Camera-type eye (tissue), 1 donor: Measurements from ENCODE around the gene CCDC142. TPM values are rescaled to one million over a fixed set of nuclear protein-coding genes. Genes with fewer than 3 reads are reported as not detected.

Source experiments
- total RNA-seq: library from RNA; depleted of rRNA; stranded (reverse); fragments of >200 nt; gene quantifications from one replicate; pipeline ENCODE4 v1.2.3, GENCODE V29; 2014

The CCDC142 gene, protein sequence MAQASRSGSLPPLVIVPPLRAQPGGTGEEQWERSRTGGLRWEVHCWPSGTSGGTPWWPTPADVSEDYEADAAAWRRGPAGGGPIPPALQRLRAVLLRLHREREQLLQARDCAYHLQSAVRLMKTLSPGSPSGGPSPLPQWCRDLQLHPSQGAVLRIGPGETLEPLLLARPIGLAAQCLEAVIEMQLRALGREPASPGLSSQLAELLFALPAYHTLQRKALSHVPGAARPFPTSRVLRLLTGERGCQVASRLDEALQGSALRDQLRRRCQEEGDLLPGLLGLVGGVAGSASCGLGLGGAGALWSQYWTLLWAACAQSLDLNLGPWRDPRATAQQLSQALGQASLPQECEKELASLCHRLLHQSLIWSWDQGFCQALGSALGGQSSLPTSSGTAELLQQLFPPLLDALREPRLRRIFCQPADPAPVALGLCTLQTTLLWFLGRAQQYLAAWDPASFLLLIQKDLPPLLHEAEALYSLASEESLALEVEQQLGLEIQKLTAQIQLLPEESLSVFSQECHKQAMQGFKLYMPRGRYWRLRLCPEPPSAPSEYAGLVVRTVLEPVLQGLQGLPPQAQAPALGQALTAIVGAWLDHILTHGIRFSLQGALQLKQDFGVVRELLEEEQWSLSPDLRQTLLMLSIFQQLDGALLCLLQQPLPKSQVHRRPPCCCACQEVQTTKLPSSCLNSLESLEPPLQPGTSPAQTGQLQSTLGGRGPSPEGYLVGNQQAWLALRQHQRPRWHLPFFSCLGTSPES
- 36.7 TPM for total RNA-seq

GRCh38 chr2:74482801-74483674 lies at the start of gene CCDC142, which contains the start of gene TTC31:
CCDC142 (minus strand) TSS chr2:74482998; CDS start chr2:74482837, 161 bp downstream.
TTC31 (plus strand) TSS chr2:74483081; CDS start chr2:74483096, 15 bp downstream.

DNA sequence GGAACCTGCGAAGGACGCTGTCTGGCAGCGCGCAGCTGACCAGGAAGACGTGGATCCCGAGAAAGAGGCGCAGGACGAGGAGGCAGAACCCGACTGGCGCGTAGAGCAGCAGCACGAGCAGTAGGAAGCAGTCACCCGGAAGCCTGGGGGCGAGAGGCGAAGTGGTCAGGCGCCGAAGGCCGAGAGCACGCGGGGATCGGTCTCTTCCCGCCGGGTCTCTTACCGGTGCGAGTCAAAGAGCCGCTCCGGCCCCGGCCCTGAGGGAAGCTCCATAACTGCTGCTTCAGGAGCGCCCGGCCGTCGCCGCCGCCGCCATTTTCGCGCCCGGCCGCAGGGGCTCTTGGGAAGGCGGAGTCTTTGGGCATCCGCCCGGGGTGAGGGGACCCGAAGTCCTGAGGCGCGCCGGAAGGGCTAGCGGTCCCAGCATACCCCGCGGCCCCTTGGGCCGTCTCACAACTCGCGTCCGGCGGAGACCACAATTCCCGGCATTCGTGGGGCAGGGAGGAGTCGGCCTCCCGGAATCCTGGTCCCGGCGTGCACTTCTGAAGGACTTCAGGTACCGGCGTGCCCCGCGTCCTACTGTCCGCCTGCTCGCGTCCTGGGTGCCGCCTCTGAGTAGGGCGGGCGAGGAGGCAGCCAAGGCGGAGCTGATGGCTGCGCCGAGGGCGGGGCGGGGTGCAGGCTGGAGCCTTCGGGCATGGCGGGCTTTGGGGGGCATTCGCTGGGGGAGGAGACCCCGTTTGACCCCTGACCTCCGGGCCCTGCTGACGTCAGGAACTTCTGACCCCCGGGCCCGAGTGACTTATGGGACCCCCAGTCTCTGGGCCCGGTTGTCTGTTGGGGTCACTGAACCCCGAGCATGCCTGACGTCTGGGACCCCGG lies 46.8 kb upstream of the CCDC142 start, which contains the start of the genes AUP1 and HTRA2:
TSS of gene AUP1 (minus strand) at position 350 of the 882 bp plus-strand sequence. CDS start at position 273, 77 bp downstream.
TSS of gene HTRA2 (plus strand) at position 577 of the 882 bp plus-strand sequence. CDS start at position 651, 74 bp downstream.

DNA sequence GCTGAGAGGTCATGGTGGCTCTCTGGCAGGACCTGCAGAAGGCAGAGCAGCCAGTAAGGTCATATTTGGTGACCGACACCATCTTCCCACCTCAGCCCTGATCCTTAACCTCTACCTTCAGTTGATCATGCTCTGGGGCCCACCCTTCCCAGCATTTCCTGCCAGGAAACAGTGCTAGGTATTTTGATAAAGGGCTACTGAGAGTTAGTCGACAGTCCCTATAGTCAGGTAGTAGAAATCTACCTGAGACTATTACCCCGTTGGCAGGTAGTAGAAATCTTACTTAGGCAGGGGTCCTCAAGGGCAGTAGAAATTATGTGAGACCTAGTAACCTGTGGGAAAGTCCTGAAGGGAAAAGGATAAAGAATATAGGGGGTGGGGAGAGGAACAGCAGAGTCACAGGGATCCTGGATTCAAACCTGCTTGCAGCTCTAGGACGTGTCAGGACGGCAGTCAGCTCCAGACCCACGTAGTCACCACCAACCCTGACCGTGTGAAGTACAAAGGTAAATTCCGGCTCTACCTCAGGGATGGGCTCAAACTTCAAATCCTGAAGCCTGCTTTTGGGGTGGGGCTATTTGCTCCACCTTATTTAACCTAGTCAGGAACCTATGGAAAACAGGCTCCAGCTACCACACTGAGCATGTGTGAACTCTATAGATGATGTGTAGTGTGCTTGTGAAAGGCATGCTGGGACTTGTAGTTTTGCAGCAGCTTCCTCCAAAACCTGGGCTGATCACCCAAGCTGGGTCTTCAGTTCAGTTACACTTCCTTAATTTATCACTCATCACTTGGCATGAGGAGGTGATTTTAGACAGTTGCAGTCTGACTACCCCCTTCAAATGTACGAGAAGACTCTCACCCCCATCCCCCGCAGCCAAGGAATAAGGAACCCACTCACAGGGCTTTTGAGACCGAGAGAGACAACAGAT lies 43.2 kb upstream of the CCDC142 start, which contains the start of gene DQX1:
TSS of gene DQX1 (minus strand) at position 515 of the 932 bp plus-strand sequence. CDS start at position 13, 502 bp downstream.

GRCh38 chr2:74514368-74515270 lies 31.8 kb upstream of the CCDC142 start, which contains the start of gene TLX2:
TLX2 (plus strand) TSS chr2:74514450; CDS start chr2:74514807, 357 bp downstream.

GRCh38 chr2:74507145-74507925 lies 24.5 kb upstream of the CCDC142 start, which contains the start of gene PCGF1:
PCGF1 (minus strand) TSS chr2:74507695; CDS start chr2:74507668, 27 bp downstream.

DNA sequence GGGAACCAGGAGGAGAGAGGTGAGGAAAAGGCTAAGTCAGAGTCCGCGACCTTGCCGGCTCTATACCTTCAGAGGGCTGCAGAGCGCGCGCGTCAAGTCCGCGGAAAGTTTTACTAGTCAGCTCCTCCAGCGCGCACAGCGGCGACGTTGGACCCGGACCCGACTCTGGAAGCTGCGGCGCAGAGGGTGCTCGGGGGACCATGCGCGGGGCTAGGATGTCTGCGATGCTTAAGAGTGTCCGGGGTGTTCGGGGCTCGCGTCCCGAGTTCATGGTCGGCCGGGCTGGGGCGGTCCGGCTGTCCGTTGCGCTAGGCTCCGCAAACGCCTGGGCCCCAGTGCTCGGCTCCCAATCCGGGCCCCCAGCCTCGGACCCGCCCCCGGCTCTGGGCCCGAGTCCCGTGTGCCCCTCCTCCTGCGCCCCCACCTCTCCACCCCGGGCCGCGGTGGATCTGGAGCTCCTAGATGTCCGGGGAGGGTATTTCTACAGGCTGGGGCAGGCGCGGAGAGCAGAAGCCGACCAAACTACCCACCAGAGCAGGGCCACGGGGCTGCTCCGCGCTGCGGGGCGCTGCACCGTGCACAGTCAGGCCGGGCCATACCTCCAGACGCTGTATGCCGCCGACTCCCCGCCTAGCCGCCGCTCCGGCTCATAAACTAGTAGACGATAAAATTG lies 16.6 kb upstream of the CCDC142 start, which contains the start of gene LBX2:
TSS of gene LBX2 (minus strand) at position 337 of the 673 bp plus-strand sequence. CDS start at position 271, 66 bp downstream.

GRCh38 chr2:74472086-74472944 lies 10.5 kb downstream of the CCDC142 start, which contains the start of gene MRPL53:
MRPL53 (minus strand) TSS chr2:74472680; CDS start chr2:74472660, 20 bp downstream.

DNA sequence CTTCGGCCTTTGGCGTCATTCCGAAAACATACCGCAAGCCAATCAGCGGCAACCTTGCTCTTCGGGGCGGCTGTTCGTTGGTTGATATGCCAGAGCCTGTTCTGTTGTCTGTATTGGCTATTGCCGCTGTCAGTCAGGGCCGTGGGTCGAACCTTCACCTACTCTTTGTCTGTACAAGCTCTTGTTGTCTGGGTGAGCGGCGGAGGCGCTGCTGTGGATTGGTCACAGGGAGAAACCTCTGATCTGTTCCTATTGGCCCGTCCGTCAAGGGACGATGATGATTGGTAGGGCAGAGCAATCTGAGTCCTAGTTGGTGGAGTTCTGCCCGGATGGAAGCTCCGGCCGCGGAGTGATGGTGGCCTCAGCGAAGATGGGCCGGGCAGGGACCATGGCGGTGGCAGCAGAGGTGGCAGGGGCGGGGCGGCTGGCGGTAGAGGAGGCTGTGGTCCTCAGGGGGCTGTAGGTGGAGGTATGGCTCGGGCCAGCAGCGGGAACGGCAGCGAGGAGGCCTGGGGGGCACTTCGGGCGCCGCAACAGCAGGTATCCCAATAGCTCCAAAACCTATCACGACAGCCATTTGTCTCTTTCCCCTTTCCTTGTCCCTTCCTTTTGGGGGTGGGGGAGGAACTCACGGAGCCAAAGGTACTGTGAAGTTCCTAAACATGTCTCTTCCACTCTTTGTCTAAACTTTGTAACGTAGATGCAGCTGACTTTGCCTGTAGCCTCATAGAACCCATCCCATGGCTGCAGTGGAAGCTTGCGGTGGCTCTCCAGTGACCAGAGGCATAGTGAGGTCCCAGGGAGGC lies 24.5 kb downstream of the CCDC142 start, which contains the start of gene WBP1:
TSS of gene WBP1 (plus strand) at position 307 of the 806 bp plus-strand sequence. CDS start at position 472, 165 bp downstream.

DNA sequence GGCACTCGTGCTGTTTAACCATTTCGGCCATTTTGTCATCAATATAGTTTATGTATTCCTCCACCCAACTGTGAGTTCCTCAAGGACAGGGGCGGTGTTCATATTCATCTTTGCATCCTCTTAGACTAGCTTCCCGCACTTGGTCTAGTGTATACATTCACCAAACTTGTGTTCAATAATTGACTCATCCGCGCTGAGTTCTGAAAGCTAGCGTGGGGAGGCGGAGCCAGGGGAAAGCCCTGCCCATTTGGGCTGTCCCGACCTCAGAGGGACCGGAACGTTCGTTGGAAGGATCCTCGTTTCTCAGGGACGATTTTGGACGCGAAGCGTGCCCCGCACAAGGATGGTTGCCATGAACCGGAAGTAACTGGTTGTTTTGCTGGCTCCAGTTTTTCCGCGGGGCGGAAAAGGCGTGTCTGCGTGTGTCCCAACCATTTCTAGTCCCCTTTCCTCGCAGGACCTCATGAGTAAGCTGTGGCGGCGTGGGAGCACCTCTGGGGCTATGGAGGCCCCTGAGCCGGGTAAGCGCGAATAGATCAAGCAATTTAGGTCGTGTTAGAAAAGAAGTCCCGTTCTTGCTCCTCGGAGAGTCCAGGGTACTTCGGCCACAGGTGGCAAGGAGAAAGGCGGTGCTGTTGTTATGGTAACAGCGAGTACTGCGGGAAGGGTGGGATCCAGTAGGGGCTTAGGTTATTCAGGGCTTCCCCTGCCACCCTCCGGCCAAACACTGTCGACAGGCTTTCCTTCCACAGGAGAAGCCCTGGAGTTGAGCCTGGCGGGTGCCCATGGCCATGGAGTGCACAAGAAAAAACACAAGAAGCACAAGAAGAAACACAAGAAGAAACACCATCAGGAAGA lies 27.9 kb downstream of the CCDC142 start, which contains the start of gene INO80B:
TSS of gene INO80B (plus strand) at position 434 of the 858 bp plus-strand sequence. CDS start at position 464, 30 bp downstream.

DNA sequence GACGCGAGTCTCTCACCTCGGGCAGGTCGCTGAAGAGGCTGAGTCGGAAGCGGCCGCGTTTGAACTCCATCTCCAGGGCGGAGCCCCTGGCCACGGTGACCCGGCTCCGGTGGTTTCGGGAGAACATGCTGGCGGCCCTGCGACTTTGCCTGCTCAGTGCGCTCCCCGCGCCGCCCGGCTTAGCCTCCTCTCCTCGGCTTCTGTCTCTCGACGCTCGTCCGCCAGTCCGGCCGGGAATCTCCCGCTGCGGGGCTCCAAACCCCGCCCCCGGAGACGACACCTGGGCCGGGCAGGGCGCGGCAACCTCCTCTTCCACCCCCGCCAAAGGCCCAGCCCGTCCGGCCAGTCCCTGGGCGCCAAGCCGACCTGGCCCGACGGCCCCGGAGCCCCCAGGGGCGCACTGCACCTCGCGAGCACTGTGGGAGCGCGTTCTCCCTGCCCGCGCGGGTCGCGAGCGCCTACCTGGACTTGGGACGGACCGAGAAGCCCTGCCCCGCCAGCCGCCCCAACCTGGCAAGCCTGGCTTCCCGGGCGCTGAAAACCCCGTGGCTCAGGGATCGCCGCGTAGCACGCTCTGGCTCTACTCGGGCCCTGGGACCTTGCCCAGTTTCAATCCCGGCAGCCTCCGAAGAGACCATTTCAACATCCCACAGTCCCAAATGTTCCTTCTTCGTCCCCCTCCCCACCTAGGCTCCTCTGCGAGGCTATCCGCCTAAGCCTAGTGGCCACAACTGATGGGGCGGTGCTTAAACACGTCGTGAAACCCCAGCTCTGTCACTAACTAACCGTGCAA lies 40.9 kb downstream of the CCDC142 start, which contains the start of gene RTKN:
TSS of gene RTKN (minus strand) at position 248 of the 793 bp plus-strand sequence. CDS start at position 127, 121 bp downstream.

